GM23338 (cell line): Measurements from ENCODE around the gene MOCS2. TPM values are rescaled to one million over a fixed set of nuclear protein-coding genes. Genes with fewer than 3 reads are reported as not detected.

Experiments used
- ATAC-seq: fragments of 200-7000 bp; cut with Tn5 transposase; 3 replicates; pipeline ENCODE4 v1.9.1; 2020
- DNase-seq: peaks from one replicate; pipeline ENCODE4 v3.0.0-alpha.2; 2015; ENCODE audit warnings: low spot score
- H2AFZ ChIP-seq: fragments of 200-600 bp; sonication (generic); 2 replicates; pipeline ENCODE4 v1.8.0; 2016; ENCODE audit warnings: antibody characterized with exemption, mild to moderate bottlenecking, moderate library complexity
- H3F3A ChIP-seq: fragments of 200-600 bp; sonication (generic); replicated peaks from 2 replicates; pipeline ENCODE4 v1.8.0; 2017; ENCODE audit warnings: antibody characterized with exemption, mixed run types, low read depth
- H3K27ac ChIP-seq: fragments of 200-600 bp; sonication (generic); 2 replicates; pipeline ENCODE4 v1.6.1; 2016; ENCODE audit warnings: low read depth
- H3K27me3 ChIP-seq: fragments of 200-600 bp; sonication (generic); 2 replicates; pipeline ENCODE4 v1.8.0; 2016; ENCODE audit warnings: mild to moderate bottlenecking, mixed run types, moderate library complexity; ENCODE audit not compliant: insufficient read depth
- H3K36me3 ChIP-seq: fragments of 200-600 bp; sonication (generic); 2 replicates; pipeline ENCODE4 v1.8.0; 2016; ENCODE audit warnings: mild to moderate bottlenecking; ENCODE audit not compliant: insufficient read depth
- H3K4me1 ChIP-seq: fragments of 200-600 bp; sonication (generic); 2 replicates; pipeline ENCODE4 v1.8.0; 2016; ENCODE audit warnings: mild to moderate bottlenecking, moderate library complexity; ENCODE audit not compliant: insufficient read depth
- H3K4me2 ChIP-seq: fragments of 200-600 bp; sonication (generic); 2 replicates; pipeline ENCODE4 v1.7.1; 2017; ENCODE audit warnings: mixed run types
- H3K4me3 ChIP-seq: fragments of 200-600 bp; sonication (generic); 2 replicates; pipeline ENCODE4 v1.6.1; 2016; ENCODE audit warnings: mixed run types
- H3K79me2 ChIP-seq: fragments of 200-600 bp; sonication (generic); replicated peaks from 2 replicates; pipeline ENCODE4 v1.8.0; 2017; ENCODE audit warnings: mild to moderate bottlenecking; ENCODE audit not compliant: insufficient read depth
- H3K9me2 ChIP-seq: fragments of 200-600 bp; sonication (generic); 2 replicates; pipeline ENCODE4 v1.8.0; 2017; ENCODE audit not compliant: insufficient read depth
- H4K20me1 ChIP-seq: fragments of 200-600 bp; sonication (generic); replicated peaks from 2 replicates; pipeline ENCODE4 v1.8.0; 2017; ENCODE audit warnings: mild to moderate bottlenecking; ENCODE audit not compliant: insufficient read depth
- H3K27ac Mint-ChIP-seq: 2 replicates; pipeline ENCODE4 v1.8.0; 2020; ENCODE audit warnings: inconsistent platforms, mild to moderate bottlenecking, moderate library complexity, mixed read lengths
- H3K27me3 Mint-ChIP-seq: 3 replicates; pipeline ENCODE4 v1.8.0; 2022; ENCODE audit warnings: low read depth, mild to moderate bottlenecking, moderate library complexity, mixed read lengths, inconsistent platforms; ENCODE audit not compliant: insufficient read depth, poor library complexity
- H3K36me3 Mint-ChIP-seq: 3 replicates; pipeline ENCODE4 v1.8.0; 2021; ENCODE audit warnings: low read depth, mild to moderate bottlenecking, inconsistent platforms, moderate library complexity, mixed read lengths
- H3K4me1 Mint-ChIP-seq: 3 replicates; pipeline ENCODE4 v1.8.0; 2020; ENCODE audit warnings: mild to moderate bottlenecking, inconsistent platforms, mixed read lengths
- H3K4me3 Mint-ChIP-seq: 3 replicates; pipeline ENCODE4 v1.8.0; 2021; ENCODE audit warnings: moderate library complexity, mild to moderate bottlenecking, inconsistent platforms, mixed read lengths
- H3K9me3 Mint-ChIP-seq: 3 replicates; pipeline ENCODE4 v1.8.0; 2020; ENCODE audit warnings: moderate library complexity, mild to moderate bottlenecking, inconsistent platforms, mixed read lengths
- CREB1 ChIP-seq: fragments of 250-450 bp; sonication (Bioruptor Pico); IDR thresholded peaks from 2 replicates; pipeline ENCODE4 v1.5.0; 2020; ENCODE audit warnings: low read depth, mild to moderate bottlenecking, moderate library complexity
- ETS1 ChIP-seq: IDR thresholded peaks from 2 replicates; pipeline ENCODE4 v1.6.1; 2016; ENCODE audit warnings: antibody characterized with exemption
- EZH2 ChIP-seq: fragments of 200-600 bp; sonication (generic); IDR thresholded peaks from one replicate; pipeline ENCODE4 v1.8.0; 2017; ENCODE audit warnings: antibody characterized with exemption, mild to moderate bottlenecking, low read depth; ENCODE audit not compliant: unreplicated experiment
- EZH2phosphoT487 ChIP-seq: fragments of 200-600 bp; sonication (generic); IDR thresholded peaks from one replicate; pipeline ENCODE4 v1.8.1; 2018; ENCODE audit warnings: antibody characterized with exemption; ENCODE audit not compliant: unreplicated experiment
- JUNB ChIP-seq: IDR thresholded peaks from one replicate; pipeline ENCODE4 v1.6.1; 2016; ENCODE audit warnings: antibody characterized with exemption; ENCODE audit not compliant: unreplicated experiment
- NANOG ChIP-seq: IDR thresholded peaks from 2 replicates; pipeline ENCODE4 v1.6.1; 2016; ENCODE audit warnings: antibody characterized with exemption, borderline replicate concordance
- POLR2AphosphoS5 ChIP-seq: IDR thresholded peaks from 2 replicates; pipeline ENCODE4 v1.6.1; 2016; ENCODE audit warnings: antibody characterized with exemption, low read depth
- STAT1 ChIP-seq: IDR thresholded peaks from one replicate; pipeline ENCODE4 v1.6.1; 2016; ENCODE audit warnings: antibody characterized with exemption; ENCODE audit not compliant: unreplicated experiment
- ZNF114 ChIP-seq: fragments of 250-450 bp; sonication (Bioruptor Pico); IDR thresholded peaks from 2 replicates; pipeline ENCODE4 v1.5.0; 2020; ENCODE audit warnings: mild to moderate bottlenecking, moderate library complexity
- ZNF331 ChIP-seq: fragments of 250-450 bp; sonication (Bioruptor Pico); IDR thresholded peaks from 2 replicates; pipeline ENCODE4 v1.5.0; 2020; ENCODE audit warnings: low read depth, mild to moderate bottlenecking, moderate library complexity
- ZNF462 ChIP-seq: fragments of 250-450 bp; sonication (Bioruptor Pico); IDR thresholded peaks from 2 replicates; pipeline ENCODE4 v1.5.0; 2020; ENCODE audit warnings: mild to moderate bottlenecking, moderate library complexity
- polyA plus RNA-seq: library from polyadenylated mRNA; unstranded; fragments of >200 nt; fragmentation: Nextera tagmentation; extraction: Ambion mirVana; gene quantifications from 2 replicates; pipeline ENCODE4 v1.2.1, GENCODE V29; 2016
- total RNA-seq: library from RNA; depleted of rRNA; stranded (reverse); fragments of >200 nt; shearing (Covaris generic); gene quantifications from 2 replicates; pipeline ENCODE4 v1.2.3, GENCODE V29; 2014
- TF ChIP-seq, protein P1 (sequence below): IDR thresholded peaks from one replicate; pipeline ENCODE4 v1.6.1; 2018; ENCODE audit warnings: antibody characterized with exemption; ENCODE audit not compliant: unreplicated experiment
- TF ChIP-seq, protein P2 (sequence below), 2 experiments: fragments of 200-600 bp in 1 of 2; sonication (generic) in 1 of 2; conservative IDR thresholded peaks; 2 replicates each; pipeline versions ENCODE4 v1.5.1 to v1.6.1; 2016 to 2017; ENCODE audit warnings: antibody characterized with exemption in 2 of 2, low read depth in 2 of 2, mild to moderate bottlenecking in 2 of 2, moderate library complexity in 1 of 2

Gene MOCS2
- total and polyA plus RNA-seq, 2 experiments from 2014 or later, result 18.3 to 41.8 TPM

DNA sequence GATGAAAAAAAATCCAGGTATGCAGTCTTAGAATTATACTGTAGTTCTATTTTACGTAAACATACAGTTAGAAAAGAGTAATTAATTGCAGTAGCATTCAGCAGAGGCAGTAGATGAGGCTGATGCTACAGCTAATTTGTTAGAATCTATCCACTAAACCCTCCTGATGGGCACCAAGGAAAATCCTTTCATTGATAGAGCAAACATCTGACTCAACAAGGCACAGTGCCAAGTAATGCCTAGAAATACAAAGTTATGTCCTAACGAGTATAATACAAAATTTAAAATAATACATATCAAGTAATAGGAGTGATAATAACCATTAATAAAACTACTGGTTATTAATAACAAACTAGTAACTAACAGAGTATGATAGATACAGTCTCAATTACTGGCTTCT lies 9.0 kb downstream of the MOCS2 start:
- Mint-ChIP-seq H3K4me3 (no peak overlapping the region), H3K27me3 (peaks cover 4% of the 10 kb centered on the region), H3K9me3 (no peaks in the 10 kb centered on the region), H3K36me3 (no peaks in the 10 kb centered on the region; the same call in 2 of the 3 replicates), H3K27ac (no peak overlapping the region), H3K4me1 (no peaks in the 10 kb centered on the region)
- H3K4me1 ChIP-seq, result no peaks in the 10 kb centered on the region
- H3K4me2 ChIP-seq, result no peak overlapping the region
- no peak for ATAC-seq
- no peaks in the 10 kb centered on the region for H3K79me2 ChIP-seq
- H3F3A ChIP-seq, result no peaks in the 10 kb centered on the region
- no peak overlapping the region for H2AFZ ChIP-seq
- no peaks in the 10 kb centered on the region for H3K9me2 ChIP-seq
- H3K27ac ChIP-seq, result no peak overlapping the region
- TF ChIP-seq JUNB (no peak), EZH2phosphoT487 (no peak), ZNF462 (CRISPR knock-in tag) (no peak), NANOG (no peak), ZNF331 (no peak), CREB1 (CRISPR knock-in tag) (no peak), STAT1 (no peak), ETS1 (no peak), ZNF114 (CRISPR knock-in tag) (no peak), POLR2AphosphoS5 (no peak), EZH2 (no peak)
- TF ChIP-seq, protein P1, sequence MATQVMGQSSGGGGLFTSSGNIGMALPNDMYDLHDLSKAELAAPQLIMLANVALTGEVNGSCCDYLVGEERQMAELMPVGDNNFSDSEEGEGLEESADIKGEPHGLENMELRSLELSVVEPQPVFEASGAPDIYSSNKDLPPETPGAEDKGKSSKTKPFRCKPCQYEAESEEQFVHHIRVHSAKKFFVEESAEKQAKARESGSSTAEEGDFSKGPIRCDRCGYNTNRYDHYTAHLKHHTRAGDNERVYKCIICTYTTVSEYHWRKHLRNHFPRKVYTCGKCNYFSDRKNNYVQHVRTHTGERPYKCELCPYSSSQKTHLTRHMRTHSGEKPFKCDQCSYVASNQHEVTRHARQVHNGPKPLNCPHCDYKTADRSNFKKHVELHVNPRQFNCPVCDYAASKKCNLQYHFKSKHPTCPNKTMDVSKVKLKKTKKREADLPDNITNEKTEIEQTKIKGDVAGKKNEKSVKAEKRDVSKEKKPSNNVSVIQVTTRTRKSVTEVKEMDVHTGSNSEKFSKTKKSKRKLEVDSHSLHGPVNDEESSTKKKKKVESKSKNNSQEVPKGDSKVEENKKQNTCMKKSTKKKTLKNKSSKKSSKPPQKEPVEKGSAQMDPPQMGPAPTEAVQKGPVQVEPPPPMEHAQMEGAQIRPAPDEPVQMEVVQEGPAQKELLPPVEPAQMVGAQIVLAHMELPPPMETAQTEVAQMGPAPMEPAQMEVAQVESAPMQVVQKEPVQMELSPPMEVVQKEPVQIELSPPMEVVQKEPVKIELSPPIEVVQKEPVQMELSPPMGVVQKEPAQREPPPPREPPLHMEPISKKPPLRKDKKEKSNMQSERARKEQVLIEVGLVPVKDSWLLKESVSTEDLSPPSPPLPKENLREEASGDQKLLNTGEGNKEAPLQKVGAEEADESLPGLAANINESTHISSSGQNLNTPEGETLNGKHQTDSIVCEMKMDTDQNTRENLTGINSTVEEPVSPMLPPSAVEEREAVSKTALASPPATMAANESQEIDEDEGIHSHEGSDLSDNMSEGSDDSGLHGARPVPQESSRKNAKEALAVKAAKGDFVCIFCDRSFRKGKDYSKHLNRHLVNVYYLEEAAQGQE, result no peak
- TF ChIP-seq, protein P2, sequence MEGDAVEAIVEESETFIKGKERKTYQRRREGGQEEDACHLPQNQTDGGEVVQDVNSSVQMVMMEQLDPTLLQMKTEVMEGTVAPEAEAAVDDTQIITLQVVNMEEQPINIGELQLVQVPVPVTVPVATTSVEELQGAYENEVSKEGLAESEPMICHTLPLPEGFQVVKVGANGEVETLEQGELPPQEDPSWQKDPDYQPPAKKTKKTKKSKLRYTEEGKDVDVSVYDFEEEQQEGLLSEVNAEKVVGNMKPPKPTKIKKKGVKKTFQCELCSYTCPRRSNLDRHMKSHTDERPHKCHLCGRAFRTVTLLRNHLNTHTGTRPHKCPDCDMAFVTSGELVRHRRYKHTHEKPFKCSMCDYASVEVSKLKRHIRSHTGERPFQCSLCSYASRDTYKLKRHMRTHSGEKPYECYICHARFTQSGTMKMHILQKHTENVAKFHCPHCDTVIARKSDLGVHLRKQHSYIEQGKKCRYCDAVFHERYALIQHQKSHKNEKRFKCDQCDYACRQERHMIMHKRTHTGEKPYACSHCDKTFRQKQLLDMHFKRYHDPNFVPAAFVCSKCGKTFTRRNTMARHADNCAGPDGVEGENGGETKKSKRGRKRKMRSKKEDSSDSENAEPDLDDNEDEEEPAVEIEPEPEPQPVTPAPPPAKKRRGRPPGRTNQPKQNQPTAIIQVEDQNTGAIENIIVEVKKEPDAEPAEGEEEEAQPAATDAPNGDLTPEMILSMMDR (conservative IDR thresholded peaks at IDR 0.05; ENCODE audit: low read depth in 2 of 2), result no peak
- no peaks in the 10 kb centered on the region for H4K20me1 ChIP-seq
- H3K4me3 ChIP-seq, result no peak overlapping the region
- H3K27me3 ChIP-seq, result no peaks in the 10 kb centered on the region
- no peaks in the 10 kb centered on the region for H3K36me3 ChIP-seq
- no peak for DNase-seq
